ENCODE measurements around the gene UBE2QL1.
"Not testable (repeated sequence)": the region's sequence is repeated elsewhere in the genome, so short reads cannot be mapped to it uniquely, and the experiment has no call there.

The UBE2QL1 gene

GRCh38 chr5:6497262-6497661, 48.6 kb downstream of the UBE2QL1 start:
- no peak for DNase-seq (ENCODE audit: low read depth)

- DNase-seq (ENCODE audit: low read depth) = no peak
Measured at GRCh38 chr5:6498968-6499367, 50.3 kb downstream of the UBE2QL1 start.

GRCh38 chr5:6501701-6502100, 53.0 kb downstream of the UBE2QL1 start:
- DNase-seq (ENCODE audit: low read depth) = no peak

GRCh38 chr5:6502421-6502820, 53.8 kb downstream of the UBE2QL1 start:
- no peak for DNase-seq (ENCODE audit: low read depth)

- no peak for DNase-seq (ENCODE audit: low read depth)
Measured at GRCh38 chr5:6503342-6503741, 54.7 kb downstream of the UBE2QL1 start.

- no peak for DNase-seq (ENCODE audit: low read depth)
Measured at GRCh38 chr5:6504677-6505415, 56.2 kb downstream of the UBE2QL1 start.

- no peak for DNase-seq (ENCODE audit: low read depth)
Measured at GRCh38 chr5:6505416-6505755, 56.7 kb downstream of the UBE2QL1 start.

- DNase-seq (ENCODE audit: low read depth) = no peak
Measured at GRCh38 chr5:6505783-6506557, 57.3 kb downstream of the UBE2QL1 start.

GRCh38 chr5:6506611-6507010, 58.0 kb downstream of the UBE2QL1 start:
- no peak for DNase-seq (ENCODE audit: low read depth)

- DNase-seq (ENCODE audit: low read depth) = no peak
Measured at GRCh38 chr5:6508931-6509330, 60.3 kb downstream of the UBE2QL1 start.

GRCh38 chr5:6510132-6510531, 61.5 kb downstream of the UBE2QL1 start:
- DNase-seq (ENCODE audit: low read depth) = no peak

GRCh38 chr5:6510973-6511372, 62.3 kb downstream of the UBE2QL1 start:
- DNase-seq (ENCODE audit: low read depth) = no peak

- not testable (repeated sequence) for DNase-seq (ENCODE audit: low read depth)
Measured at GRCh38 chr5:6515812-6516211, 67.2 kb downstream of the UBE2QL1 start.

- DNase-seq (ENCODE audit: low read depth) = no peak
Measured at GRCh38 chr5:6516823-6517222, 68.2 kb downstream of the UBE2QL1 start.

GRCh38 chr5:6517510-6517909, 68.9 kb downstream of the UBE2QL1 start:
- no peak for DNase-seq (ENCODE audit: low read depth)

- DNase-seq (ENCODE audit: low read depth) = no peak
Measured at GRCh38 chr5:6518298-6519057, 69.8 kb downstream of the UBE2QL1 start.

GRCh38 chr5:6520201-6520600, 71.5 kb downstream of the UBE2QL1 start:
- DNase-seq (ENCODE audit: low read depth) = no peak

GRCh38 chr5:6522331-6522730, 73.7 kb downstream of the UBE2QL1 start:
- no peak for DNase-seq (ENCODE audit: low read depth)

GRCh38 chr5:6522923-6523322, 74.3 kb downstream of the UBE2QL1 start:
- DNase-seq (ENCODE audit: low read depth) = no peak

- no peak for DNase-seq (ENCODE audit: low read depth)
Measured at GRCh38 chr5:6525422-6525821, 76.8 kb downstream of the UBE2QL1 start.

GRCh38 chr5:6525910-6526309, 77.3 kb downstream of the UBE2QL1 start:
- no peak for DNase-seq (ENCODE audit: low read depth)

GRCh38 chr5:6527749-6528455, 79.2 kb downstream of the UBE2QL1 start:
- no peak for DNase-seq (ENCODE audit: low read depth)
